ENCODE data around the gene TOB1.

TOB1 gene, protein sequence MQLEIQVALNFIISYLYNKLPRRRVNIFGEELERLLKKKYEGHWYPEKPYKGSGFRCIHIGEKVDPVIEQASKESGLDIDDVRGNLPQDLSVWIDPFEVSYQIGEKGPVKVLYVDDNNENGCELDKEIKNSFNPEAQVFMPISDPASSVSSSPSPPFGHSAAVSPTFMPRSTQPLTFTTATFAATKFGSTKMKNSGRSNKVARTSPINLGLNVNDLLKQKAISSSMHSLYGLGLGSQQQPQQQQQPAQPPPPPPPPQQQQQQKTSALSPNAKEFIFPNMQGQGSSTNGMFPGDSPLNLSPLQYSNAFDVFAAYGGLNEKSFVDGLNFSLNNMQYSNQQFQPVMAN

GRCh38 chr17:50866261-50866949 is at the start of gene TOB1:
TSS of gene TOB1 (minus strand) at chr17:50866354. CDS start at chr17:50864017, 2,337 bp downstream.
- peak; percentile 100 for TF ChIP-seq POLR2A (IDR thresholded peaks at IDR 0.05; ENCODE audit: low read depth, low read length)
- FAIRE-seq: no peak
- peak; percentile 92 for DNase-seq (ENCODE audit: insufficient read length, low spot score)

DNA sequence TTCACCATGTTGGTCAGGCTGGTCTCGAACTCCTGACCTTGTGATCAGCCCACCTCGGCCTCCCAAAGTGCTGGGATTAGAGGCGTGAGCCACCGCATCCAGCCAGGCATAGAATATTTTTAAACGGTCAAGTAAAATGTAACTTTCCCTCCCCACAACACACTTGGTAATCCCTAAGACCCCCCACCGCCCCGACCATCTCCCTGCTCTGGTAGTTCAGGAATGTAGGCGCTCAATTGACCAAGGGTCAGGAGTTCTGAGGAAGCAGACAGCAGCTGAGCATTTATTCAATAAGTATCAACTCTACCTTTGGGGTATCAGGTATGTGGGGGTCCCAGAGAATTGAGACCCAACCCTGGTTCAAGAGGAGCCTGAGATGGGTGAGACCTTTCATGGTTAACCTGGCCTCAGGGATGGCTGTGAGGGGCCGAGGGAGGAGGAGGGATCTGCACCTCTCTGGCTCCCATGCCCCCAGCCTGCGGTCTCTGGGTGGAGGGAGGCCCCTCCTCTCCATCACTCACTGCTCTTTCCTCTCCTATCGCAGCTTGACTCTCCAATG is 48.4 kb upstream of the TOB1 start:
- no peak for FAIRE-seq
- no peak for DNase-seq (ENCODE audit: insufficient read length, low spot score)
- TF ChIP-seq POLR2A (IDR thresholded peaks at IDR 0.05; ENCODE audit: low read depth, low read length): no peak

DNA sequence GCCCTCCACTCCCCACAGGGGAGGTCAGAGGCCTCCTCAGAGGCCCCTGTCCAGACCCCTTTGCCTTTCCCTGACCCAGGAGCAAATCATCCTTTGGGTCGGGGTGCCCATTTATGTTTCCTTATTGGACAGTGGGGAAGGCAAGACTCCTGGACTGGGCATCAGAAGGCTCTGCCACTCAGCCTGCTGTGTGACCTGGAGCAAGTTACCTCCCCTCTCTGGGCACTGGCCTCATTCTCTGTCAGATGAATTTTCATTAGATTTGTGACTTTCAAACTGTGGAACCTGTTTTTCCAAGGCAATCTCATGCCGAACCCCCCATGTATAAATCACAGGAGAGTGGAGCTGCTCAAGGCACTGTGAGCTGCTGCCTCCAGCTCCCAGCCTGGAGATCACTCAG is 47.0 kb upstream of the TOB1 start:
- FAIRE-seq: no peak
- DNase-seq (ENCODE audit: insufficient read length, low spot score): no peak
- TF ChIP-seq POLR2A (IDR thresholded peaks at IDR 0.05; ENCODE audit: low read depth, low read length): no peak

DNA sequence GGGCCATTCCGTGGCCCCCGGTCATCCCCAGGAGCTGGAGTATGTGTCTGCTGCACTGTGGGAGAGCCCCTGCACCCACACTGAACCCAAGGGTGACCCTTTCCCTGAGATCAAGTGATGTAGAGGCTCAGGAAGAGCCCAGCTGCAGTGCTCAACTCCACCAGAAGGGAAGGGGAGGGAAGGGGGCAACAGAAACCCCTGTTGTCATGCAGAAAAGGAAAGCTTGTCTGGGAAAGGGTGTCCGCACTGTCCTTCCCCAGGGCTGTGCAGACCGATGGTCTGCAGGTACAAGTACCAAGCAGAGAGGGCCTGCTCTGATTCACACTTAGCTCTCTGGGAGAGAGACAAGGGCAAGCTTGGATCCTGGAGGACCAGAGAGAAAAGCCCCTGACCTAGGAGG is 45.7 kb upstream of the TOB1 start:
- DNase-seq (ENCODE audit: insufficient read length, low spot score) (no peak), FAIRE-seq (no peak)
- no peak for TF ChIP-seq POLR2A (IDR thresholded peaks at IDR 0.05; ENCODE audit: low read depth, low read length)

DNA sequence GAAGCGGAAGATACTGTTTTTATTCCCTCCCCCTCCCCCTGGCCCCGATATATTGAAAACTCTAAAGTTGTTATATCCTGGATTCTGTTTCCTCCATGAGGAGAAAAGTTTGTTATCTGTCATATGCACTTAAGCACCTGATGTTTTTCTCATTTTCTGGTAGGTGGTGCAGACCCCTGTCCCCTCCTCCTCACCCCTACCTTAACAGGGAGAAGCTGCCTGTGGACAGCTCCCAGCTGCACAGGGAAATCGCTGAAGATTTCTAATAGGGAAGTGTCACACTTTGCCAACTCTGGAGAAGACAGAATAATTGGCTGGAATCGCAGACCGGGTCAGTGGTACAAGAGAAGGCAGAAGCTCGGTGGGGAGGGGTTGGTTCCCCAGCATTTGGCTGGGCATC is 45.3 kb upstream of the TOB1 start:
- DNase-seq (ENCODE audit: insufficient read length, low spot score) (no peak), FAIRE-seq (no peak)
- TF ChIP-seq POLR2A (IDR thresholded peaks at IDR 0.05; ENCODE audit: low read depth, low read length): no peak

- FAIRE-seq (no peak), DNase-seq (ENCODE audit: insufficient read length, low spot score) (no peak)
- no peak for TF ChIP-seq POLR2A (IDR thresholded peaks at IDR 0.05; ENCODE audit: low read depth, low read length)
These were observed 43.8 kb upstream of the TOB1 start for GRCh38 chr17:50909765-50910605.

DNA sequence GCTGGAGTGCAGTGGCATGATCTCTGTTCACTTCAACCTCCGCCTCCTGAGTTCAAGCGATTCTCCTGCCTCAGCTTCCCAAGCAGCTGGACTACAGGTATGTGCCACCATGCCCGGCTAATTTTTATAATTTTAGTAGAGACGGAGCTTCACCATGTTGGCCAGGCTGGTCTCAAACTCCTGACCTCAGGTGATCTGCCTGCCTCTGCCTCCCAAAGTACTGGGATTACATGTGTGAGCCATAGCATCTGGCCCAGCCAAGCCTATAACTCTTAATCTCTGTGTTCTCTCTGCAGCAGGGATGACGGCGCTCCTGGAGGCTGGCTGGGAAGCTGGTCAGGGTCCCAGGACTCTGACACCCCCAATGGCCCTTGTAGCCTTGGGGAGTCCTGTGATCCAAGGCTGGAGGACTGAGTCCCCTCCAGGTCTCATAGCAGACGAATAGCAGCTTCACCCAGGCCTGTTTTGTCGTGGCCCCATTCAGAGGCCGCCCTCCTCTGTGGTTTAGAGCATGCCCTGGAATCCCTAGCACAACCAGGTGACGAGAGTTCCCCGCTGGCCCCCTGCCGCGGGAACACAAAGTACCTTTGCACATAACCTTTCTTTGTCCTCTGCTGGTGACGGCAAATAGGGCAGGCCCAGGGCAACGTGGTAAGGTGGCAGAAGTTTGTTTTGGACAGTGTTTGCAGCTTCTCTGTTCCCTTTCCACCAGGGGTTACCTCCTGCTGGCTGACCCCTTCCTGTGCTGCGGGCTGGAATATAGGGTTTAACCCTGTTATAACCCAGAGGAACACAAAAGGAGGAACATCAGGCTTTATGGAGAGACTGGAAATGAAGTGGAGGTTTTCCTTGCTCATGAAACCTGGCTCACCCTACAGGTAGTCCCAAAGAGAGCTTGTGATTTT is 43.0 kb upstream of the TOB1 start:
- FAIRE-seq: no peak
- no peak for DNase-seq (ENCODE audit: insufficient read length, low spot score)
- TF ChIP-seq POLR2A (IDR thresholded peaks at IDR 0.05; ENCODE audit: low read depth, low read length): no peak

GRCh38 chr17:50908140-50908859 is 42.1 kb upstream of the TOB1 start:
- no peak for TF ChIP-seq POLR2A (IDR thresholded peaks at IDR 0.05; ENCODE audit: low read depth, low read length)
- no peak for DNase-seq (ENCODE audit: insufficient read length, low spot score)
- FAIRE-seq: no peak

DNA sequence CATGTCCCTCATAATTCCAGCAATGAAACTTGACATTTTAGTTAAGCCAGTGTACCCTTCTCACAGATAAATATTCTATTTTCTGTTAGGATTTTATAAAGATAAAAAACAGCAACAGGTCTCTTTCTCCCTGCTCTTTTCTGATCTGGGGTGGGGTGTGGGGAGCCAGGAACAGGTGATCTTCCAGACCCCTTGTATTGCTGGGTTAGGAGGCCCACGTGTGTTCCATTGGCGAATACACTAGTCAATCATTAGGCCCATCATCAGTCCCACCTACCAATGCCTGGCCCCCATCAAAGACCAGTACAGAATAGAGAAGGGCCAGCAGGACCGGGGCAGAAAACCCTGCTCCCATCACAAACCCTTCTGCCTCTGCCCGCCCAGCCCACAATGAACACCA is 40.3 kb upstream of the TOB1 start:
- DNase-seq (ENCODE audit: insufficient read length, low spot score): no peak
- FAIRE-seq: no peak
- no peak for TF ChIP-seq POLR2A (IDR thresholded peaks at IDR 0.05; ENCODE audit: low read depth, low read length)

DNA sequence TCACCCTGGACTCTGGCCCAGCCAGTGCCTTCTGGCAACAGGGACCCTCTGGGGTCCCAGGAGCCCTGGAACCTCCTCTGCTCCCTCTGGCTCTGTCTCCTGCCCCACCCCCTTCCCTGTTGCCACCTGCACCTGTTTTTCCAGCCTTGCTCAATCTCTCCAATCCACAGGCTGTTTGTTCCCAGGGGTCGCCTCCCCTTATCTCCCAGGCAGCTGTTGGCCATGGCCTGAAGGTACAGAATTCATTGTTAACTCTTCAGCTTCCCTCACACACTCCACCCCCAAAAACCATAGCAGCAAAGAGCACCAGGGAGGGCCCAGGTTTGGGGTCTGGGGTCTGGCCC is 39.3 kb upstream of the TOB1 start:
- FAIRE-seq: no peak
- TF ChIP-seq POLR2A (IDR thresholded peaks at IDR 0.05; ENCODE audit: low read depth, low read length): no peak
- no peak for DNase-seq (ENCODE audit: insufficient read length, low spot score)

DNA sequence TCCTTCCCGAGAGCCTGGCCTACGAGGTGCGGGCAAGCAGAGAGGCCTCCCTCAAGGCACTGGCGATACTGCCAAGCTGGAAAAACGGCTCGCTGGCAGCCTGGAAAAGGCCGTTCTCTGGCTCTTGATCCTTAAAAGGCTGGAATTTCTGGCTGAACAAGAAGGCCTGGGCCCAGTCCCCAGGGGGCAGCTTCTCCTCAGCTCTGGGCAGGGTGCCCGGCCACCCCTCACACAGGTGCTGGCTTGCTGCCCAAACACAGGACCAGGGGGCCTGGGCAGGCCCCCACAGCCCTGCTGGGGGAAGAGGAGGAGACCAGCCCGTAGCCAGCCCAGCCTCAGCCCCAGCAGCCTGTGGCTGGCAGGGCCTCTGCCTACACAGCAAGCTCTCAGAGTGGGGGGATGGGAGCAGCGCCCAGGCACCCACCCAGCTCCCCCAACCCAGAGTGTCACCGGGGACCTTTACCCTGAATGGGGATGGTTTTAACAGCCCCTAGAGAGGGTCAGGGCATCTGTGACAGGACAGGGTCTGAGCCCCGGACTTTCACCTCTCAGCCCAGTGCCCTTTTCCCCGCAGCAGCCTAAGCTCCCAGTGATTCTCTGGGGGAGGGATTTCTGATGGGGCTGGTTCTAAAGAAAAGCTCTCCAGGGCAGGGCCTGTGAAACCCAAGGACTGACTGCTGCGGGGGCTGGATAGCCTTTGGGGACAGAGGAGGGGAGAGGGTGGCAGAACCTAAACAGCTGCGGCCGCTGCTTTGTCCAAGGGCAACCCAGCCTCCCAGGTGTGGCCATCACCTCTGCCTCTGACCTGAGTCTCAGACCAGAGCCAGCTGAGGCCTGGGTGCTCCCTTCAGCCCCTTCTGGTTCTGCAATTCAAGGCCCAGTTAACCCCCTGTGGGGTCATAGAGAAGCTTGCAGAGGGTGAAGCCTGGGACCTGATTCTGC is 38.6 kb upstream of the TOB1 start:
- DNase-seq (ENCODE audit: insufficient read length, low spot score) (no peak), FAIRE-seq (no peak)
- no peak for TF ChIP-seq POLR2A (IDR thresholded peaks at IDR 0.05; ENCODE audit: low read depth, low read length)

Measured in H54 (cell line).